H1 (cell line): ENCODE measurements around the gene ORAI3.

ENCODE experiments used
- EP300 ChIP-seq, 2 experiments: IDR thresholded peaks; 1 replicate in 1 of 2; 2 replicates in 1 of 2; pipeline ENCODE4 v1.6.1; 2011 to 2012; ENCODE audit warnings: low read depth in 2 of 2, low read length in 2 of 2, mild to moderate bottlenecking in 2 of 2, borderline replicate concordance in 1 of 2, inconsistent platforms in 1 of 2, moderate library complexity in 1 of 2
- FOSL1 ChIP-seq: IDR thresholded peaks from 2 replicates; pipeline ENCODE4 v1.6.1; 2011; ENCODE audit warnings: mild to moderate bottlenecking, low read depth, low read length, moderate library complexity; ENCODE audit not compliant: insufficient read depth
- POLR2A ChIP-seq, 2 experiments: IDR thresholded peaks; 1 replicate in 1 of 2; 2 replicates in 1 of 2; pipeline ENCODE4 v1.6.1; 2011; ENCODE audit warnings: low read depth in 2 of 2, low read length in 2 of 2, mild to moderate bottlenecking in 2 of 2; ENCODE audit errors: control extremely low read depth in 1 of 2
- SUZ12 ChIP-seq: fragments of 200-600 bp; sonication (generic); IDR thresholded peaks from 2 replicates; pipeline ENCODE4 v1.6.1; 2012; ENCODE audit warnings: mild to moderate bottlenecking, inconsistent platforms, low read length, moderate library complexity, mixed read lengths
- TAF1 ChIP-seq: IDR thresholded peaks from 2 replicates; pipeline ENCODE4 v1.6.1; 2011; ENCODE audit warnings: mild to moderate bottlenecking, low read depth, low read length
- TF ChIP-seq, protein P1 (sequence below), 3 experiments: IDR thresholded peaks; 1 replicate in 2 of 3; 2 replicates in 1 of 3; pipeline versions ENCODE4 v1.5.1 to v1.6.1; 2011; ENCODE audit warnings: low read length in 3 of 3, mild to moderate bottlenecking in 3 of 3, inconsistent platforms in 2 of 3, low read depth in 1 of 3, moderate library complexity in 1 of 3; ENCODE audit not compliant: insufficient read depth in 1 of 3; ENCODE audit errors: control extremely low read depth in 1 of 3

DNA sequence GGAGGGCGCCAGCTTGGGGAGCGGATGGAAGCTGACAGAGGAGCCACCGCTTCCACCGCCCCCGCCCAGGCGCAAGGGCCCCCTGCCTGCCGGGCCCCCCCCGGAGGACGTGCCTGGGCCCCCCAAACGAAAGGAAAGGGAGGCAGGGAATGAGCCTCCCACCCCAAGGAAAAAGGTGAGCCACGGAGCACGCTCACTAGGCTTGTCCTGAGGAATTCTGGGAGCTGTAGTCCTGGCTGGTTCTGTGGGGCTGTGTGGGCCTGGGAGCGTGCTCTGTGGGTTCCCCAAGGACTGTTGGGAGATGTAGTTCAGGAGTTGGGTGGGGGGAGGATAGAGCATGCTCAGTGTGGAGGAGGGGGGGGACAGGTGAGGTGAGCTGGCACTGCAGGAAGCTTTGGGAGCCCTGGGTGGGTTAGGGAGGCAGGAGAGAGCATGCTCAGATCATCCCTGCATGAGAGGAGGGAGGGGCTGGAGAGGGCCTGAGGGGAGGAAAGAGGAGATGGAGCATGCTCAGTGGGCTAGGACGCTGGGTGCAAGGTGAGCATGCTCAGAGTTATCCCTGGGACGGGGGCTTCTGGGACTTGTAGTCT lies 21.0 kb upstream of the ORAI3 start:
- TF ChIP-seq SUZ12 (no peak), POLR2A (IDR thresholded peaks at IDR 0.05; ENCODE audit: control extremely low read depth in 1 of 2, low read depth in 2 of 2, low read length in 2 of 2) (no peak), TAF1 (no peak), FOSL1 (no peak), EP300 (IDR thresholded peaks at IDR 0.05; ENCODE audit: borderline replicate concordance in 1 of 2, low read depth in 2 of 2, low read length in 2 of 2) (no peak)
- TF ChIP-seq, protein P1, sequence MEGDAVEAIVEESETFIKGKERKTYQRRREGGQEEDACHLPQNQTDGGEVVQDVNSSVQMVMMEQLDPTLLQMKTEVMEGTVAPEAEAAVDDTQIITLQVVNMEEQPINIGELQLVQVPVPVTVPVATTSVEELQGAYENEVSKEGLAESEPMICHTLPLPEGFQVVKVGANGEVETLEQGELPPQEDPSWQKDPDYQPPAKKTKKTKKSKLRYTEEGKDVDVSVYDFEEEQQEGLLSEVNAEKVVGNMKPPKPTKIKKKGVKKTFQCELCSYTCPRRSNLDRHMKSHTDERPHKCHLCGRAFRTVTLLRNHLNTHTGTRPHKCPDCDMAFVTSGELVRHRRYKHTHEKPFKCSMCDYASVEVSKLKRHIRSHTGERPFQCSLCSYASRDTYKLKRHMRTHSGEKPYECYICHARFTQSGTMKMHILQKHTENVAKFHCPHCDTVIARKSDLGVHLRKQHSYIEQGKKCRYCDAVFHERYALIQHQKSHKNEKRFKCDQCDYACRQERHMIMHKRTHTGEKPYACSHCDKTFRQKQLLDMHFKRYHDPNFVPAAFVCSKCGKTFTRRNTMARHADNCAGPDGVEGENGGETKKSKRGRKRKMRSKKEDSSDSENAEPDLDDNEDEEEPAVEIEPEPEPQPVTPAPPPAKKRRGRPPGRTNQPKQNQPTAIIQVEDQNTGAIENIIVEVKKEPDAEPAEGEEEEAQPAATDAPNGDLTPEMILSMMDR (IDR thresholded peaks at IDR 0.05; ENCODE audit: control extremely low read depth in 1 of 3, insufficient read depth in 1 of 3, low read depth in 1 of 3, low read length in 3 of 3) = no peak
